NB4 (cell line): Measurements from ENCODE around the gene CTNNA3.

Experiments used
- DNase-seq: peaks from one replicate; pipeline ENCODE4 v3.0.0; 2010; ENCODE audit warnings: low read depth
- H3K4me3 ChIP-seq: one replicate; pipeline ENCODE4 v1.5.1; 2011; ENCODE audit warnings: mild to moderate bottlenecking, low read depth, low read length, moderate library complexity
- CTCF ChIP-seq: IDR thresholded peaks from one replicate; pipeline ENCODE4 v1.5.1; 2012; ENCODE audit warnings: low read depth, low read length
- MAX ChIP-seq: IDR thresholded peaks from 2 replicates; pipeline ENCODE4 v1.6.1; 2011; ENCODE audit warnings: low read depth, low read length
- MYC ChIP-seq: IDR thresholded peaks from 2 replicates; pipeline ENCODE4 v1.6.1; 2011; ENCODE audit warnings: low read depth, low read length
- POLR2A ChIP-seq: IDR thresholded peaks from 2 replicates; pipeline ENCODE4 v1.6.1; 2011; ENCODE audit warnings: mild to moderate bottlenecking; ENCODE audit not compliant: insufficient read length; ENCODE audit errors: extremely low read depth

The CTNNA3 gene

GRCh38 chr10:67492317-67493019, 203.5 kb downstream of the CTNNA3 start:
- TF ChIP-seq MYC (no peak), MAX (no peak), POLR2A (no peak), CTCF (no peak)
- no peak for DNase-seq
- no peak overlapping the region for H3K4me3 ChIP-seq

- no peak for TF ChIP-seq POLR2A
- no peak for TF ChIP-seq CTCF
- no peak for TF ChIP-seq MYC
- no peak for TF ChIP-seq MAX
- H3K4me3 ChIP-seq: no peak overlapping the region
- peak; percentile 85 for DNase-seq
These were observed 207.9 kb downstream of the CTNNA3 start for GRCh38 chr10:67487906-67488619.

- no peak overlapping the region for H3K4me3 ChIP-seq
- peak; percentile 39 for DNase-seq
- TF ChIP-seq CTCF (no peak), MYC (no peak), MAX (no peak), POLR2A (no peak)
These were observed 208.8 kb downstream of the CTNNA3 start for GRCh38 chr10:67487199-67487598.

GRCh38 chr10:67477868-67478267, 218.1 kb downstream of the CTNNA3 start:
- TF ChIP-seq MYC (no peak), CTCF (no peak), POLR2A (no peak), MAX (no peak)
- no peak overlapping the region for H3K4me3 ChIP-seq
- no peak for DNase-seq

- H3K4me3 ChIP-seq: no peak overlapping the region
- TF ChIP-seq MAX (no peak), CTCF (peak; percentile 8)
- no peak for DNase-seq
These were observed 219.8 kb downstream of the CTNNA3 start for GRCh38 chr10:67476201-67476600.
